GM23248 (cell line): ENCODE measurements around the gene VASP. TPM values are rescaled to one million over a fixed set of nuclear protein-coding genes. Genes with fewer than 3 reads are reported as not detected.

Source experiments
- DNase-seq: peaks from one replicate; pipeline ENCODE4 v3.0.0-alpha.2; 2015
- H2AFZ ChIP-seq: fragments of 200-600 bp; sonication (generic); 2 replicates; pipeline ENCODE4 v1.6.1; 2016; ENCODE audit warnings: antibody characterized with exemption
- H3F3A ChIP-seq: fragments of 200-600 bp; sonication (generic); 2 replicates; pipeline ENCODE4 v1.6.1; 2016; ENCODE audit warnings: mild to moderate bottlenecking, antibody characterized with exemption, mixed run types; ENCODE audit not compliant: insufficient read depth
- H3K27ac ChIP-seq: fragments of 200-600 bp; sonication (generic); 2 replicates; pipeline ENCODE4 v1.5.1; 2016; ENCODE audit warnings: mild to moderate bottlenecking
- H3K27me3 ChIP-seq: fragments of 200-600 bp; sonication (generic); replicated peaks from 2 replicates; pipeline ENCODE4 v1.6.1; 2016; ENCODE audit warnings: mild to moderate bottlenecking; ENCODE audit not compliant: insufficient read depth
- H3K36me3 ChIP-seq: fragments of 200-600 bp; sonication (generic); 2 replicates; pipeline ENCODE4 v1.6.1; 2016; ENCODE audit warnings: low read depth, mild to moderate bottlenecking
- H3K4me1 ChIP-seq: fragments of 200-600 bp; sonication (generic); 2 replicates; pipeline ENCODE4 v1.6.1; 2016; ENCODE audit warnings: mild to moderate bottlenecking; ENCODE audit not compliant: insufficient read depth
- H3K4me2 ChIP-seq: fragments of 200-600 bp; sonication (generic); one replicate; pipeline ENCODE4 v1.6.1; 2016; ENCODE audit warnings: mild to moderate bottlenecking; ENCODE audit not compliant: unreplicated experiment
- H3K4me3 ChIP-seq: fragments of 200-600 bp; sonication (generic); 2 replicates; pipeline ENCODE4 v1.5.1; 2016; ENCODE audit warnings: mild to moderate bottlenecking
- H3K79me2 ChIP-seq: fragments of 200-600 bp; sonication (generic); 2 replicates; pipeline ENCODE4 v1.6.1; 2016; ENCODE audit warnings: mild to moderate bottlenecking; ENCODE audit not compliant: insufficient read depth
- H3K9ac ChIP-seq: fragments of 200-600 bp; sonication (generic); 2 replicates; pipeline ENCODE4 v1.6.1; 2016; ENCODE audit warnings: mild to moderate bottlenecking
- H3K9me2 ChIP-seq: fragments of 200-600 bp; sonication (generic); 2 replicates; pipeline ENCODE4 v1.6.1; 2016; ENCODE audit warnings: mixed run types, mild to moderate bottlenecking, moderate library complexity; ENCODE audit not compliant: insufficient read depth
- H3K9me3 ChIP-seq: fragments of 200-600 bp; sonication (generic); one replicate; pipeline ENCODE4 v1.6.1; 2017; ENCODE audit warnings: low read depth
- H4K20me1 ChIP-seq: fragments of 200-600 bp; sonication (generic); 2 replicates; pipeline ENCODE4 v1.6.0; 2016; ENCODE audit not compliant: insufficient read depth
- EZH2 ChIP-seq: fragments of 200-600 bp; sonication (generic); IDR thresholded peaks from 2 replicates; pipeline ENCODE4 v1.6.1; 2018; ENCODE audit warnings: antibody characterized with exemption, mild to moderate bottlenecking; ENCODE audit not compliant: insufficient read depth, poor library complexity, severe bottlenecking
- EZH2phosphoT487 ChIP-seq: fragments of 200-600 bp; sonication (generic); IDR thresholded peaks from 2 replicates; pipeline ENCODE4 v1.6.1; 2018; ENCODE audit warnings: antibody characterized with exemption, moderate library complexity, mild to moderate bottlenecking, low read depth; ENCODE audit not compliant: insufficient read depth
- WGBS, 2 experiments: methylation state at CpG; one replicate each; pipeline ENCODE4 v1.1.6; 2015 to 2017; ENCODE audit warnings: low lambda C conversion rate in 2 of 2, low coverage in 1 of 2; ENCODE audit errors: missing lambda C conversion rate in 2 of 2; 5-methylcytosine and 5-hydroxymethylcytosine counted together
- in situ Hi-C: fragments of 300-500 bp; cut with MboI; formaldehyde crosslinking; loops from 2 replicates; pipeline ENCODE4 v1.15.0; 2020
- polyA plus RNA-seq: library from polyadenylated mRNA; unstranded; fragments of >200 nt; fragmentation: Nextera tagmentation; extraction: Ambion mirVana; gene quantifications from 2 replicates; pipeline ENCODE4 v1.2.1, GENCODE V29; 2016
- total RNA-seq: library from RNA; depleted of rRNA; stranded (reverse); fragments of >200 nt; shearing (Covaris generic); gene quantifications from 2 replicates; pipeline ENCODE4 v1.2.3, GENCODE V29; 2014

Gene VASP
- total and polyA plus RNA-seq, 2 experiments from 2014 or later = 31.9 to 135 TPM

GRCh38 chr19:45564131-45564780 lies 57.0 kb downstream of the VASP start:
- no peaks in the 10 kb centered on the region; the same call in 1 of the 2 replicates for H3F3A ChIP-seq
- no peaks in the 10 kb centered on the region for H4K20me1 ChIP-seq
- H3K4me2 ChIP-seq = no peak overlapping the region
- H3K79me2 ChIP-seq = peaks cover 18% of the 10 kb centered on the region
- H3K9me2 ChIP-seq = no peaks in the 10 kb centered on the region
- 89 to 100% methylated on average over 2 to 5 of the region's 5 CpGs for WGBS, 2 experiments
- no peak overlapping the region for H3K4me3 ChIP-seq
- DNase-seq = no peak
- H3K9me3 ChIP-seq = no peaks in the 10 kb centered on the region
- H3K36me3 ChIP-seq = no peaks in the 10 kb centered on the region
- no peak overlapping the region for H2AFZ ChIP-seq
- in situ Hi-C loops = no loop called here
- peaks cover 9% of the 10 kb centered on the region for H3K4me1 ChIP-seq
- H3K27me3 ChIP-seq = no peaks in the 10 kb centered on the region
- no peak overlapping the region for H3K27ac ChIP-seq
- no peak for TF ChIP-seq EZH2
- no peak for TF ChIP-seq EZH2phosphoT487
- no peak overlapping the region for H3K9ac ChIP-seq

- Histone ChIP-seq H3K4me1 (peaks cover 18% of the 10 kb centered on the region), H3F3A (peaks cover 11% of the 10 kb centered on the region; the same call in 1 of the 2 replicates), H3K4me3 (no peak overlapping the region), H3K9me2 (no peaks in the 10 kb centered on the region), H3K27ac (no peak overlapping the region), H3K36me3 (no peaks in the 10 kb centered on the region), H4K20me1 (no peaks in the 10 kb centered on the region), H3K9ac (no peak overlapping the region), H2AFZ (no peak overlapping the region), H3K79me2 (peaks cover 23% of the 10 kb centered on the region), H3K4me2 (no peak overlapping the region), H3K9me3 (no peaks in the 10 kb centered on the region), H3K27me3 (no peaks in the 10 kb centered on the region)
- in situ Hi-C loops = no loop called here
- TF ChIP-seq EZH2phosphoT487 (no peak), EZH2 (no peak)
- no peak for DNase-seq
- 95 to 100% methylated on average over 2 of the region's 2 CpGs for WGBS, 2 experiments
These were observed 60.3 kb downstream of the VASP start for GRCh38 chr19:45567609-45568008.

- TF ChIP-seq EZH2phosphoT487 (0 out of 2 replicates have a peak, but pooled peaks have one; percentile 47), EZH2 (no peak)
- Histone ChIP-seq H3K4me1 (peaks cover 18% of the 10 kb centered on the region), H3K79me2 (peaks cover 34% of the 10 kb centered on the region), H4K20me1 (no peaks in the 10 kb centered on the region), H3K9me2 (no peaks in the 10 kb centered on the region), H3K27ac (peak overlapping the region; percentile 64), H3K4me2 (no peak overlapping the region), H2AFZ (no peak overlapping the region), H3K4me3 (no peak overlapping the region), H3K36me3 (no peaks in the 10 kb centered on the region), H3K9ac (peak overlapping the region; percentile 19; the same call in 1 of the 2 replicates), H3F3A (peaks cover 11% of the 10 kb centered on the region; the same call in 1 of the 2 replicates), H3K9me3 (no peaks in the 10 kb centered on the region), H3K27me3 (no peaks in the 10 kb centered on the region)
- in situ Hi-C loops = no loop called here
- 36 to 38% methylated on average over 3 of the region's 3 CpGs for WGBS, 2 experiments
- DNase-seq = peak; percentile 94
These were observed 61.5 kb downstream of the VASP start for GRCh38 chr19:45568732-45569131.

- Histone ChIP-seq H3K4me1 (peaks cover 18% of the 10 kb centered on the region), H3K4me3 (no peak overlapping the region), H3K27ac (peak overlapping the region; percentile 64; the same call in 1 of the 2 replicates), H3K27me3 (no peaks in the 10 kb centered on the region), H3F3A (peaks cover 11% of the 10 kb centered on the region; the same call in 1 of the 2 replicates), H2AFZ (no peak overlapping the region), H3K9me2 (no peaks in the 10 kb centered on the region), H3K79me2 (peaks cover 45% of the 10 kb centered on the region), H3K36me3 (no peaks in the 10 kb centered on the region), H3K9me3 (no peaks in the 10 kb centered on the region), H4K20me1 (no peaks in the 10 kb centered on the region), H3K9ac (no peak overlapping the region), H3K4me2 (no peak overlapping the region)
- peak; percentile 68 for DNase-seq
- no peak for TF ChIP-seq EZH2phosphoT487
- no peak for TF ChIP-seq EZH2
- in situ Hi-C loops = no loop called here
- 37% methylated on average over 15 of the region's 15 CpGs for WGBS, 2 experiments
These were observed 62.5 kb downstream of the VASP start for GRCh38 chr19:45569619-45570421.
